HEK293 (cell line): ENCODE measurements around the gene NELFB.

Experiments used
- CTCF ChIA-PET: fragments of 350-600 bp; formaldehyde crosslinking; extraction: SDS; loops from one replicate; lab custom pipeline; 2021; ENCODE audit warnings: antibody characterized with exemption; lab: Yijun Ruan, JAX
- POLR2A ChIA-PET: fragments of 300-600 bp; formaldehyde crosslinking; extraction: SDS; loops from one replicate; lab custom pipeline; 2020; ENCODE audit warnings: antibody characterized with exemption, inconsistent platforms; lab: Yijun Ruan, JAX
- H3K27ac ChIP-seq: fragments of 200-500 bp; sonication (Bioruptor generic); 2 replicates; pipeline ENCODE4 v1.5.1; 2014; ENCODE audit warnings: low read depth, low read length, control low read depth, inconsistent platforms; ENCODE audit errors: extremely low read depth
- H3K36me3 ChIP-seq, 2 experiments: fragments of 200-500 bp in 1 of 2; sonication (Bioruptor generic) in 1 of 2; 1 replicate in 1 of 2; 2 replicates in 1 of 2; pipeline ENCODE4 v1.5.1; 2014 to 2017; ENCODE audit warnings: inconsistent platforms in 2 of 2, low read length in 2 of 2; ENCODE audit not compliant: control insufficient read depth in 2 of 2, insufficient read depth in 1 of 2
- H3K4me1 ChIP-seq: fragments of 200-500 bp; sonication (Bioruptor generic); 2 replicates; pipeline ENCODE4 v1.5.1; 2014; ENCODE audit warnings: mild to moderate bottlenecking, low read length, inconsistent platforms; ENCODE audit not compliant: control insufficient read depth, insufficient read depth
- H3K4me3 ChIP-seq: 2 replicates; pipeline ENCODE4 v1.5.1; 2011; ENCODE audit warnings: low read depth, mild to moderate bottlenecking, control low read depth, low read length, moderate library complexity
- H3K9me3 ChIP-seq: fragments of 200-500 bp; sonication (Bioruptor generic); 2 replicates; pipeline ENCODE4 v1.5.1; 2014; ENCODE audit warnings: low read depth, low read length, inconsistent platforms; ENCODE audit not compliant: control insufficient read depth, insufficient read depth
- EGR2 ChIP-seq: fragments of 450-650 bp; formaldehyde crosslinking; IDR thresholded peaks from 2 replicates; pipeline ENCODE4 v1.5.1; 2016; ENCODE audit warnings: low read depth, missing biosample characterization, missing genetic modification characterization
- GLIS2 ChIP-seq: fragments of 450-650 bp; formaldehyde crosslinking; IDR thresholded peaks from 2 replicates; pipeline ENCODE4 v1.5.1; 2016; ENCODE audit warnings: missing biosample characterization, missing genetic modification characterization
- KLF8 ChIP-seq: fragments of 450-650 bp; formaldehyde crosslinking; IDR thresholded peaks from 2 replicates; pipeline ENCODE4 v1.5.1; 2016; ENCODE audit warnings: missing biosample characterization, missing genetic modification characterization
- SETDB1 ChIP-seq: IDR thresholded peaks from one replicate; pipeline ENCODE4 v1.6.1; 2017; ENCODE audit warnings: mild to moderate bottlenecking, low read length, moderate library complexity, mixed read lengths; ENCODE audit not compliant: insufficient read length
- ZBTB48 ChIP-seq: fragments of 450-650 bp; formaldehyde crosslinking; IDR thresholded peaks from 2 replicates; pipeline ENCODE4 v1.5.1; 2016; ENCODE audit warnings: missing biosample characterization, missing genetic modification characterization
- ZFHX2 ChIP-seq: fragments of 450-650 bp; formaldehyde crosslinking; conservative IDR thresholded peaks from 2 replicates; pipeline ENCODE4 v1.5.1; 2016; ENCODE audit warnings: missing biosample characterization, missing genetic modification characterization
- ZNF114 ChIP-seq: fragments of 450-650 bp; formaldehyde crosslinking; IDR thresholded peaks from 2 replicates; pipeline ENCODE4 v1.5.0; 2017; ENCODE audit warnings: missing biosample characterization, missing genetic modification characterization
- ZNF174 ChIP-seq: fragments of 450-650 bp; formaldehyde crosslinking; IDR thresholded peaks from 2 replicates; pipeline ENCODE4 v1.5.0; 2017; ENCODE audit warnings: missing biosample characterization, mild to moderate bottlenecking, missing genetic modification characterization
- ZNF211 ChIP-seq: fragments of 450-650 bp; formaldehyde crosslinking; IDR thresholded peaks from 2 replicates; pipeline ENCODE4 v1.5.1; 2016; ENCODE audit warnings: low read depth, missing biosample characterization, missing genetic modification characterization
- ZNF521 ChIP-seq: fragments of 450-650 bp; formaldehyde crosslinking; IDR thresholded peaks from 2 replicates; pipeline ENCODE4 v1.5.1; 2017; ENCODE audit warnings: missing biosample characterization, mild to moderate bottlenecking, missing genetic modification characterization
- ZNF600 ChIP-seq: fragments of 450-650 bp; formaldehyde crosslinking; IDR thresholded peaks from 2 replicates; pipeline ENCODE4 v1.5.1; 2016; ENCODE audit warnings: missing biosample characterization, missing genetic modification characterization
- ZNF830 ChIP-seq: fragments of 450-650 bp; IDR thresholded peaks from 2 replicates; pipeline ENCODE4 v1.5.0; 2018; ENCODE audit warnings: missing biosample characterization, missing genetic modification characterization, low read depth, mild to moderate bottlenecking, moderate library complexity
- TF ChIP-seq, protein P1 (sequence below): fragments of 450-650 bp; formaldehyde crosslinking; IDR thresholded peaks from 2 replicates; pipeline ENCODE4 v1.5.1; 2016; ENCODE audit warnings: missing biosample characterization, missing genetic modification characterization
- TF ChIP-seq, protein P2 (sequence below): fragments of 450-650 bp; formaldehyde crosslinking; IDR thresholded peaks from 2 replicates; pipeline ENCODE4 v1.5.1; 2016; ENCODE audit warnings: missing biosample characterization, missing genetic modification characterization
- TF ChIP-seq, protein P3 (sequence below): fragments of 450-650 bp; formaldehyde crosslinking; IDR thresholded peaks from 2 replicates; pipeline ENCODE4 v1.5.1; 2016; ENCODE audit warnings: missing biosample characterization, missing genetic modification characterization
- TF ChIP-seq, protein P4 (sequence below): fragments of 450-650 bp; formaldehyde crosslinking; IDR thresholded peaks from 2 replicates; pipeline ENCODE4 v1.5.1; 2017; ENCODE audit warnings: missing biosample characterization, missing genetic modification characterization

NELFB gene

DNA sequence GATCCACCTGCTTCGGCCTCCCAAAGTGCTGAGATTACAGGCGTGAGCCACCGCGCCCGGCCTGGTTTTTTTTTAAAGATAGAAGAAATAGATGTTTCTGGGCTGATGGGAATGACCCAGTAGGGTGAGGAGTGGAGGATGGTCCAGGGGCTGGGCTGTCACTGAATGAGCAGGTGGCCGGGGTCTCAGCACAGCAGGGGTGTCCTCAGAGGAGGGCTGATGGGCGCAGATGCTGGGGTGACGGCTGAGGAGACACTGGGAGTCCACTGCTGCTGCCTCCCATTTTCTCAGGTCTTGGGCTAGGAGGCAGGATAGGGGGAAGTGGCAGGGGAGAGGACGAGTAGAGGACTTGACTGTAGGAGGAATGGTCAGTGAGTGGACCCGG lies 20.1 kb downstream of the NELFB start:
- CTCF ChIA-PET, result no interaction called here
- 0 out of 2 replicates have a peak, but pooled peaks cover 4% of the 10 kb centered on the region for H3K4me1 ChIP-seq
- no peak overlapping the region for H3K4me3 ChIP-seq
- no peaks in the 10 kb centered on the region for H3K9me3 ChIP-seq
- no peak overlapping the region for H3K27ac ChIP-seq
- TF ChIP-seq ZBTB48 (tag by site-specific recombination) (no peak), SETDB1 (no peak)
- TF ChIP-seq, all 188 proteins: peak for 0
- H3K36me3 ChIP-seq, result peaks cover 0 to 34% of the 10 kb centered on the region in 2 experiments; a peak in 2 of 3 replicates
- POLR2A ChIA-PET, result interaction anchor here (0.5 to 1.9 kb wide), 5 partner anchors 14 to 277 kb away, joined by 3 to 7 read pairs (median 3); partner anchors contain the start of genes MRPL41 and TUBB4B

DNA sequence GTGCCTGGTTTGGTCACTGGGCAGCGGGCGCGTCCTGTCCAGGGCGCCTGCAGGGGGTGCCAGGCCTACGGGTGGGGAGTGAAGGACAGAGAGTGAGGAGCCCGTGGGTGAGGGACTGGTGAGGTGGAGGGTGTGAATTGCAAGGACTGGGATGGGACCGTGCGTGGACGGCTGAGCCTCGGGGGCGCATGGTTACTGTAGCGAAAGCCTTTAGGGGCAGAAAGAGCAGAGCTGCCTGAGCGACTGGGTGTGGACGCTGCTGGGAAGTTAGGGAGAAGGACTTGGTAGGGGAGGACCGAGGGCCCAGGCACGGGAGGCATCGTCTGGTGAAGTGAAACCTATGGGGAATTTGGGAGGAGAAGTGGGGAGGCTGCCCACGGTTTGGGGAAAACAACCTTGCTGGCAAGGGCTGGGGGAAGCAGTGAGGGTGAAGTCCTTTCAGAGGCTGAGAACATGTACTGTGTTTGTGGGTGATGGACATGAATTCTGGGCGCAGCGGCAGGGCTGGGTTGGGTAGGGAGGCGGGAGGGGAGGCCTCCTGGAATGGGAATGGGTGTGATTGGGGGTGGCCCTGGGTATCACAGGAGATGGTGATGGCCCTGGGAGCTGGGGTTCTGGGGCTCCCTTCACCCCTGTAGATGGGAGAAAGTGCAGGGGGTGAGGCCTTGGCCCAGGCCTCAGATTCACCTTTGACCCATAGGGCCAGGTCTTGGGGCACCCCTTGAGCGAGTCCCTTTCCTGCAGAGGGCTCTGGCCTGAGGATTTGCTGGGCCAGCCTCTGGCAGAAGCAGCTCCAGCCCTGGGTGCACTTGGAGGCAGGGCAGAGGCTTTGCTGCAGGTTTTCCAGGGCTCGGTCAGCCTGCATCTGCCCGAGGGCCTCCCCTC lies 20.7 kb downstream of the NELFB start:
- POLR2A ChIA-PET, result interaction anchor here (0.5 to 0.8 kb wide), 3 partner anchors 8 to 39 kb away, joined by 3 to 5 read pairs (median 3); no protein-coding TSS in a partner anchor
- no peak for TF ChIP-seq ZNF174 (tag by site-specific recombination)
- TF ChIP-seq ZNF114 (tag by site-specific recombination), result no peak
- TF ChIP-seq ZNF521 (tag by site-specific recombination), result no peak
- TF ChIP-seq, protein P1, sequence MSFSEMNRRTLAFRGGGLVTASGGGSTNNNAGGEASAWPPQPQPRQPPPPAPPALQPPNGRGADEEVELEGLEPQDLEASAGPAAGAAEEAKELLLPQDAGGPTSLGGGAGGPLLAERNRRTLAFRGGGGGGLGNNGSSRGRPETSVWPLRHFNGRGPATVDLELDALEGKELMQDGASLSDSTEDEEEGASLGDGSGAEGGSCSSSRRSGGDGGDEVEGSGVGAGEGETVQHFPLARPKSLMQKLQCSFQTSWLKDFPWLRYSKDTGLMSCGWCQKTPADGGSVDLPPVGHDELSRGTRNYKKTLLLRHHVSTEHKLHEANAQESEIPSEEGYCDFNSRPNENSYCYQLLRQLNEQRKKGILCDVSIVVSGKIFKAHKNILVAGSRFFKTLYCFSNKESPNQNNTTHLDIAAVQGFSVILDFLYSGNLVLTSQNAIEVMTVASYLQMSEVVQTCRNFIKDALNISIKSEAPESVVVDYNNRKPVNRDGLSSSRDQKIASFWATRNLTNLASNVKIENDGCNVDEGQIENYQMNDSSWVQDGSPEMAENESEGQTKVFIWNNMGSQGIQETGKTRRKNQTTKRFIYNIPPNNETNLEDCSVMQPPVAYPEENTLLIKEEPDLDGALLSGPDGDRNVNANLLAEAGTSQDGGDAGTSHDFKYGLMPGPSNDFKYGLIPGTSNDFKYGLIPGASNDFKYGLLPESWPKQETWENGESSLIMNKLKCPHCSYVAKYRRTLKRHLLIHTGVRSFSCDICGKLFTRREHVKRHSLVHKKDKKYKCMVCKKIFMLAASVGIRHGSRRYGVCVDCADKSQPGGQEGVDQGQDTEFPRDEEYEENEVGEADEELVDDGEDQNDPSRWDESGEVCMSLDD (tag by site-specific recombination), result peak; percentile 24; the same call in 1 of the 2 replicates
- TF ChIP-seq KLF8 (tag by site-specific recombination), result 0 out of 2 replicates have a peak, but pooled peaks have one; percentile 14
- TF ChIP-seq, protein P2, sequence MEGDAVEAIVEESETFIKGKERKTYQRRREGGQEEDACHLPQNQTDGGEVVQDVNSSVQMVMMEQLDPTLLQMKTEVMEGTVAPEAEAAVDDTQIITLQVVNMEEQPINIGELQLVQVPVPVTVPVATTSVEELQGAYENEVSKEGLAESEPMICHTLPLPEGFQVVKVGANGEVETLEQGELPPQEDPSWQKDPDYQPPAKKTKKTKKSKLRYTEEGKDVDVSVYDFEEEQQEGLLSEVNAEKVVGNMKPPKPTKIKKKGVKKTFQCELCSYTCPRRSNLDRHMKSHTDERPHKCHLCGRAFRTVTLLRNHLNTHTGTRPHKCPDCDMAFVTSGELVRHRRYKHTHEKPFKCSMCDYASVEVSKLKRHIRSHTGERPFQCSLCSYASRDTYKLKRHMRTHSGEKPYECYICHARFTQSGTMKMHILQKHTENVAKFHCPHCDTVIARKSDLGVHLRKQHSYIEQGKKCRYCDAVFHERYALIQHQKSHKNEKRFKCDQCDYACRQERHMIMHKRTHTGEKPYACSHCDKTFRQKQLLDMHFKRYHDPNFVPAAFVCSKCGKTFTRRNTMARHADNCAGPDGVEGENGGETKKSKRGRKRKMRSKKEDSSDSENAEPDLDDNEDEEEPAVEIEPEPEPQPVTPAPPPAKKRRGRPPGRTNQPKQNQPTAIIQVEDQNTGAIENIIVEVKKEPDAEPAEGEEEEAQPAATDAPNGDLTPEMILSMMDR (tag by site-specific recombination), result 0 out of 2 replicates have a peak, but pooled peaks have one; percentile 39
- TF ChIP-seq ZFHX2 (tag by site-specific recombination), result peak; percentile 54
- TF ChIP-seq EGR2 (tag by site-specific recombination), result peak; percentile 49; the same call in 1 of the 2 replicates
- TF ChIP-seq ZNF600 (tag by site-specific recombination), result peak; percentile 28; the same call in 1 of the 2 replicates

DNA sequence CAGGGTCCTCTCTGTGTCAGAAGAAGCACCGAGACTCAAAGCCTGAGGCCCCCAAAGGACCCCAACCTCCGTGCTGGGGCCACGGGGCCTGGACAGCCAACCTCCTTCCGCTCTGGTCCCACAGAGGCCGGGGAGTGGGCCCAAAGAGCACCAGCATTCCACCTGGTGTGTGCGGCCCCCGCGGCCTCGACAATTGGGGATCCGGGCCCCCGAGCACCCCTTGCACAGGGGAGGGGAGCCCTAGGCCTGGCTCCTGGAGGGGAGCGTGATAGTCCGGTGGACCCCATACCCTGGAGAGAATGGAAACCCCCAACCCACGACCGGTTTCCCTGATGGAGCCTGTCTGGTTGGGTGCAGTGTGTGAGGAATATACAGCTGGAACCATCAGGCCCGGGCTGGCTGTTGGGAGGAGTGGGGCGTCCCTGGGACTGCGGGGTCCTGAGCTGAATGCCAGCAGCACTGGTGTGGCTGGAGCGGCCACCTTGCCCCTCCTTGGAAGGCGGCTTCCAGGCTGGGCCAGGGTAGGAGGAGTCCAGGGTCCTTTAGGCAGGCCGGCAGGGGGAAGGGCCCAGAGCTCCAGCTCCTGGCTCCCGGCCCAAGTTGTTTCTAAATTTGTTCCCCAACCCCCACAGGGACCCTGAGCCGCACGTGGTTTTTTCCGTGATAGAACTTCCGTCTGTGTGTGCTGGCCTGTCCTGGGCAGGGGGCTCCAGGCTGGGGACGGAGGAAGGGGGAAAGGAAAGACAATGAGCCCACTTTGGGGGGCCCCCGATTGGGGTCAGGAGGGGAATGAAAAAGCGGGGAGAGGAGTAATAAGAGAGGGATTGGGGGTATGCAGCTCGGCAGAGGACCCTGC lies 21.6 kb downstream of the NELFB start:
- ChIA-PET CTCF (interaction anchor here (0.6 to 2.3 kb wide), 5 partner anchors 10 to 234 kb away, joined by 3 to 12 read pairs (median 5); partner anchors contain the start of gene RNF224), POLR2A (interaction anchor here (0.5 to 1.6 kb wide), 7 partner anchors 25 to 477 kb away, joined by 3 to 12 read pairs (median 4); partner anchors contain the start of genes NRARP, SSNA1 and TUBB4B)
- Histone ChIP-seq H3K4me1 (0 out of 2 replicates have a peak, but pooled peaks cover 4% of the 10 kb centered on the region), H3K9me3 (no peaks in the 10 kb centered on the region), H3K4me3 (peak overlapping the region; percentile 43), H3K27ac (no peak overlapping the region; the same call in 1 of the 2 replicates), H3K36me3 (peaks cover 0 to 27% of the 10 kb centered on the region in 2 experiments; a peak in 1 of 3 replicates)
- TF ChIP-seq ZNF211 (no peak), ZNF830 (tag by site-specific recombination) (no peak), GLIS2 (peak; percentile 57; the same call in 1 of the 2 replicates)
- TF ChIP-seq, protein P3, sequence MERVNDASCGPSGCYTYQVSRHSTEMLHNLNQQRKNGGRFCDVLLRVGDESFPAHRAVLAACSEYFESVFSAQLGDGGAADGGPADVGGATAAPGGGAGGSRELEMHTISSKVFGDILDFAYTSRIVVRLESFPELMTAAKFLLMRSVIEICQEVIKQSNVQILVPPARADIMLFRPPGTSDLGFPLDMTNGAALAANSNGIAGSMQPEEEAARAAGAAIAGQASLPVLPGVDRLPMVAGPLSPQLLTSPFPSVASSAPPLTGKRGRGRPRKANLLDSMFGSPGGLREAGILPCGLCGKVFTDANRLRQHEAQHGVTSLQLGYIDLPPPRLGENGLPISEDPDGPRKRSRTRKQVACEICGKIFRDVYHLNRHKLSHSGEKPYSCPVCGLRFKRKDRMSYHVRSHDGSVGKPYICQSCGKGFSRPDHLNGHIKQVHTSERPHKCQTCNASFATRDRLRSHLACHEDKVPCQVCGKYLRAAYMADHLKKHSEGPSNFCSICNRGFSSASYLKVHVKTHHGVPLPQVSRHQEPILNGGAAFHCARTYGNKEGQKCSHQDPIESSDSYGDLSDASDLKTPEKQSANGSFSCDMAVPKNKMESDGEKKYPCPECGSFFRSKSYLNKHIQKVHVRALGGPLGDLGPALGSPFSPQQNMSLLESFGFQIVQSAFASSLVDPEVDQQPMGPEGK (tag by site-specific recombination), result peak; percentile 34; the same call in 1 of the 2 replicates
- TF ChIP-seq, protein P4, sequence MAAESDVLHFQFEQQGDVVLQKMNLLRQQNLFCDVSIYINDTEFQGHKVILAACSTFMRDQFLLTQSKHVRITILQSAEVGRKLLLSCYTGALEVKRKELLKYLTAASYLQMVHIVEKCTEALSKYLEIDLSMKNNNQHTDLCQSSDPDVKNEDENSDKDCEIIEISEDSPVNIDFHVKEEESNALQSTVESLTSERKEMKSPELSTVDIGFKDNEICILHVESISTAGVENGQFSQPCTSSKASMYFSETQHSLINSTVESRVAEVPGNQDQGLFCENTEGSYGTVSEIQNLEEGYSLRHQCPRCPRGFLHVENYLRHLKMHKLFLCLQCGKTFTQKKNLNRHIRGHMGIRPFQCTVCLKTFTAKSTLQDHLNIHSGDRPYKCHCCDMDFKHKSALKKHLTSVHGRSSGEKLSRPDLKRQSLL (tag by site-specific recombination), result 0 out of 2 replicates have a peak, but pooled peaks have one; percentile 21

More for the DNA sequence above, 20.7 kb downstream of the NELFB start:
- H3K27ac ChIP-seq, result no peak overlapping the region
- H3K4me3 ChIP-seq, result no peak overlapping the region
- H3K9me3 ChIP-seq, result no peaks in the 10 kb centered on the region
- CTCF ChIA-PET, result interaction anchor here (0.6 to 2.3 kb wide), 4 partner anchors 11 to 235 kb away, joined by 3 to 12 read pairs (median 6); partner anchors contain the start of gene RNF224
- H3K36me3 ChIP-seq, result peaks cover 0 to 32% of the 10 kb centered on the region in 2 experiments; a peak in 1 of 3 replicates
- 0 out of 2 replicates have a peak, but pooled peaks cover 4% of the 10 kb centered on the region for H3K4me1 ChIP-seq
